SK-N-SH treated with all-trans-retinoic acid at 6 μM for 48 hours (cell line): Measurements from ENCODE around the gene ZNF519.
A peak's percentile ranks its signal among the peaks of the same experiment; 100 is the strongest.
"Not testable (repeated sequence)": the region's sequence is repeated elsewhere in the genome, so short reads cannot be mapped to it uniquely, and the experiment has no call there.

Source experiments
- ATAC-seq: fragments of 200-7000 bp; cut with Tn5 transposase; 3 replicates; pipeline ENCODE4 v1.9.1; 2020; ENCODE audit warnings: mild to moderate bottlenecking, moderate library complexity
- ISL1 ChIP-seq: fragments of 250-450 bp; sonication (Bioruptor Pico); IDR thresholded peaks from 2 replicates; pipeline ENCODE4 v2.1.2; 2022; ENCODE audit warnings: mild to moderate bottlenecking, moderate library complexity
- PPARA ChIP-seq: fragments of 250-450 bp; sonication (Bioruptor Pico); IDR thresholded peaks from 2 replicates; pipeline ENCODE4 v1.5.0; 2020; ENCODE audit warnings: mild to moderate bottlenecking, borderline replicate concordance
- RARB ChIP-seq: fragments of 250-450 bp; sonication (Bioruptor Pico); IDR thresholded peaks from 2 replicates; pipeline ENCODE4 v1.8.0; 2021; ENCODE audit warnings: mild to moderate bottlenecking, moderate library complexity
- TCF4 ChIP-seq: fragments of 250-450 bp; sonication (Bioruptor Pico); IDR thresholded peaks from 2 replicates; pipeline ENCODE4 v1.8.0; 2021; ENCODE audit warnings: mild to moderate bottlenecking, moderate library complexity, borderline replicate concordance
- ZC3H10 ChIP-seq: fragments of 250-450 bp; sonication (Bioruptor Pico); IDR thresholded peaks from 2 replicates; pipeline ENCODE4 v1.5.1; 2021; ENCODE audit warnings: mild to moderate bottlenecking, moderate library complexity
- ZFP30 ChIP-seq: fragments of 450-650 bp; formaldehyde crosslinking; IDR thresholded peaks from 2 replicates; pipeline ENCODE4 v1.5.0; 2022; ENCODE audit warnings: mild to moderate bottlenecking, moderate library complexity
- TF ChIP-seq, protein P1 (sequence below): fragments of 250-450 bp; sonication (Bioruptor Pico); IDR thresholded peaks from 2 replicates; pipeline ENCODE4 v1.5.0; 2020; ENCODE audit warnings: mild to moderate bottlenecking, moderate library complexity

Gene ZNF519

DNA sequence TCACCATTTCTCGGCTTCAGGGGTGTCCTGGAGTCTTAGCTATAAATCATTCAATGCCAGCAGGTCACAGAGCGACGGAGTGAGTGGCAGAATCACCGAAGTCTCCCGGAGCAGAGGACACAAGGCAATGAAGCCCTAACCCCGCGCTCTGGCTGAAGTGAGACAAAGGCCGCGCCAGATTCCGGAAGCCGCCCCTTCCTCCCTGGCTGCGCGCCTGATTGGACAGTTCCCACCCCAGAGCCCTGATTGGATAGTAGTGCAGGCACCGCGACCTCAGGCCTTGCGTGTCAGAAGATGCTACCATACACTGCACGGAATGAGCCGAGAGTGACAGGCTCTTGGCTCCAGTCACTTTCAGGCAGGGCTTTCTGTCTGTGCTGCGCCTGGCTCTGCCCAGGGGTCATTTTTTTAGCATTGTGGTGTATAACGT, at the start of gene ZNF519:
Gene ZNF519 (minus strand): TSS at position 165 of the 430 bp plus-strand sequence. CDS start 158 bp downstream, at position 7.
- ATAC-seq, result peak; percentile 100

DNA sequence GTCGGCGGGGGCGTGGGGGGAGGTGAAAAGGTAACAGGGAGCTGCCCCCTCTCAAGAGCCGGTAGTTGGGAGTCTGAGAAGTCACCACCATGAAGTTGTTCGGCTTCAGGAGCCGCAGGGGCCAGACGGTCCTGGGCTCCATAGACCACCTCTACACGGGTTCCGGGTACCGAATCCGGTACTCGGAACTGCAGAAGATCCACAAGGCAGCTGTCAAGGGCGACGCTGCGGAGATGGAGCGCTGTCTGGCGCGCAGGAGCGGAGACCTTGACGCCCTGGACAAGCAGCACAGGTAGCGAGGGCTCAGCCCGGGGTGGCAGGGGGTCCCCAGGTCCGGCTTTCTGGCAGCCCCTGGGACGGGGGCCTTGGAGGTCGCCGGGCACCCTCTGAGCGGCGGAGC, 47.1 kb upstream of the ZNF519 start:
- TF ChIP-seq PPARA, result no peak
- no peak for TF ChIP-seq ISL1 (CRISPR knock-in tag)
- ATAC-seq, result no peak

DNA sequence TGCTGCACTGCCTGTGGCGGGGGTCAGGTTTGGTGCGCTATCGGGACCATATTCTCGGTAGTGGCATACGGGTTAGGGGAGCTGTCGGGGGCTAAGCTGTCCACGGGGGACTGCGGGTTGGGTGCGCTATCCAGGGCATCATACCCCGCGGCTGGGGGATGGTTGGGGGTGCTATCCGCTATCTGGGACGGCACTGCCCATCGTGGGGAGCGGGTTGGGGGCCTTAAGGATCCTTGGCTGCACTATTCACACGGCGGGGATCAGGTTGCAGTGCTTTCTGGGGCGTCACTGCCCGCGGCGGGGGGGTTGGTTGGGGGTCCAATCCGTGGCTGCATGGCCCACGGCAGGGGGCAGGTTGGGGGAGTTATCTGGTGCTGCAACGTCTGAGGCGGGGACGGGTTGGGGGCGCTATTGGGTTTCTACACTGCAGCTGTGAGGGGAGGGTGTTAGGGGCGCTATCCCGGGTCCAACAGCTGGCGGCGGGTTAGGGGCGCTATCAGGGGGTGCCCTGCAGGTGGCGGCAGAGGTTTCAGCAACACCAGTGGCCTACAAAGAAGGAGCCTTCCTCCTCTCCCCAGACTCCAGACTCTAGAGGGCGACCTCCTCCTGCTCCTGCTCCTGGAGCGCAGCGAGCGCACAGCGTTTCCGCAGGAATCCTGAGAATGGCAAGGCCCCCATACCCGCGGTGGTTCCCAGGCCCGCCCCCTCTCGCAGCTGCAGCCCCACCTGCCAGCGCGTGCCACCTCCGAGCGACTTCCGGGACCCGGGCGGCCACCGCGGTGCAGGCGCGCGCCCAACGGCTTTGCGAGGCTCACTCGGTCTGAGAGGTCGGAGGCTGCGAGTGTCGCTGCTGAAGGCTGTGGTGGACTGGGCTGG, 46.3 kb upstream of the ZNF519 start:
- ATAC-seq, result peak; percentile 95

DNA sequence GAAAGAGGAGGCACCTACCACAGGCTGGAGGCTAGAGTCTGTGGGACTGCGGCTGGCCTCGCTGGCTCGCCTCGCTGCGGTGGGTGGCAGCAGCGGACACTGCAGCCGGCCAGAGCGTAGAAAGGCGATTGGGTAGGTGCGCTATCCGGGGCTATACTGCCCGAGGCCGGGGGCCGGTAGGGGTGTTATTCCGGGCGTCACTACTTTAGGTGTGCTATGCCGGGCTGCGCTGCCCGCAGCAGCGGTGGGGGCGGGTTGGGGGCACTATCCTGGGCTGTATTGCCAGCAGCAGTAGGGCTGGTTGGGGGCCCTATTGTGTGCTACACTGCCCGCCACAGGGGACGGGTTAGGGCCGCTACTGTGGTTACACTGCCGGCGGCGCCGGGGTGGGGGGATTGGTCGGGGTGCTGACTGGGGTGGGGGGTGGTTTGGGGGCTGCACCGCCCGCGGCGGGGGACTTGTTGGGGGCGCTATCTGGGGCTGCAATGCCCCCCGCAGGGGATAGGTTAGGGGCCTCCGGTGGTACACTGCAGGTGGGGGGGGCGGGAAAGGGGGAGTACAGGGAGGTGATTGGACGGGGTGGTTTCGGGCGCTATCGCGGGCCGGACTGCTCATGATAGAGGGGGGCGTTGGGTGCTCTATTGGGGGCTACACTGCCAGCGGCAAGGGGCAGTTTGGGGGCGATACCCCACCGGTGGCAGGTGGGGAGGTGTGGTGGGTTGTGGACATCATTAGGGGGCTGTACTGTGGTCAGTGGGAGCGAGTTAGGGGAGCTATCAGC, 45.5 kb upstream of the ZNF519 start:
- peak; percentile 75 for ATAC-seq

DNA sequence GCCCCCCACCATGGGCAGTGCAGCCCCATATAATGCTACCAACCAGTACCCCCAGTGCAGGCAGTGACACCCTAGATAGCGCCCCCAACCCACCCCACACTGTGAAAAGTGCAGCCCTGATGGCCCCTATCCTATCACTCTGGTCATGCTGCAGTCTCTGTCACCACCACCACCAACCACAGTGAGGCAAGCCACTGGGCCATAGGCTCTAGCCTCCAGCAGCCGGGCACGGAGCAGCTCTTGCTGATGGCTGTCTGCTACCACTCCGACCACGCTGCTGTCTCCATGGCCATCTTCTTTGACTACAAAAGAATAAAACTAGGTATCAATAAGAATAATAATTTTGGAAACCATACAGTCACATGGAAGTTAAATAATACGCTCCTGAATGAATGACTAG, 43.2 kb upstream of the ZNF519 start:
- ATAC-seq, result not testable (repeated sequence)

DNA sequence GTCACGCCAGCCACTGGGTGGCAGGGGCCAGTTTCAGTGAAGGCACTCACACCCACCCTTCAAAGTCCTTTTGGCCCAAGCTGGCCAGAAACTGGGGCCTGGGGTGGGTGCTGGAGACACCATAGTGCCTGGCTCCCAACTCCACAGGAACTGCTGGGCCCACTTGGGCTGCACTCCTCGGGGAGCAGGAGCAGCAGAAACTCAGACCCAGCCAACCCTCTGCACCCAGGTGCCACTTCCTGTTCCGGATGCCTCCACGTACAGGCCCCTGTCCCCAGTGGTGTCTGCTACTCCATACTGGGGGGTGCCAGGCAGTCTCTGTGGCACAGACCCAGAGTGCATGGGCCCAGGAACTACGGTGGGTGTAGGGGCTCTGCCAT, 42.5 kb upstream of the ZNF519 start:
- no peak for ATAC-seq
- TF ChIP-seq TCF4 (CRISPR knock-in tag), result no peak
- TF ChIP-seq PPARA, result no peak
- no peak for TF ChIP-seq RARB (CRISPR knock-in tag)
- TF ChIP-seq ISL1 (CRISPR knock-in tag), result no peak
- TF ChIP-seq, protein P1, sequence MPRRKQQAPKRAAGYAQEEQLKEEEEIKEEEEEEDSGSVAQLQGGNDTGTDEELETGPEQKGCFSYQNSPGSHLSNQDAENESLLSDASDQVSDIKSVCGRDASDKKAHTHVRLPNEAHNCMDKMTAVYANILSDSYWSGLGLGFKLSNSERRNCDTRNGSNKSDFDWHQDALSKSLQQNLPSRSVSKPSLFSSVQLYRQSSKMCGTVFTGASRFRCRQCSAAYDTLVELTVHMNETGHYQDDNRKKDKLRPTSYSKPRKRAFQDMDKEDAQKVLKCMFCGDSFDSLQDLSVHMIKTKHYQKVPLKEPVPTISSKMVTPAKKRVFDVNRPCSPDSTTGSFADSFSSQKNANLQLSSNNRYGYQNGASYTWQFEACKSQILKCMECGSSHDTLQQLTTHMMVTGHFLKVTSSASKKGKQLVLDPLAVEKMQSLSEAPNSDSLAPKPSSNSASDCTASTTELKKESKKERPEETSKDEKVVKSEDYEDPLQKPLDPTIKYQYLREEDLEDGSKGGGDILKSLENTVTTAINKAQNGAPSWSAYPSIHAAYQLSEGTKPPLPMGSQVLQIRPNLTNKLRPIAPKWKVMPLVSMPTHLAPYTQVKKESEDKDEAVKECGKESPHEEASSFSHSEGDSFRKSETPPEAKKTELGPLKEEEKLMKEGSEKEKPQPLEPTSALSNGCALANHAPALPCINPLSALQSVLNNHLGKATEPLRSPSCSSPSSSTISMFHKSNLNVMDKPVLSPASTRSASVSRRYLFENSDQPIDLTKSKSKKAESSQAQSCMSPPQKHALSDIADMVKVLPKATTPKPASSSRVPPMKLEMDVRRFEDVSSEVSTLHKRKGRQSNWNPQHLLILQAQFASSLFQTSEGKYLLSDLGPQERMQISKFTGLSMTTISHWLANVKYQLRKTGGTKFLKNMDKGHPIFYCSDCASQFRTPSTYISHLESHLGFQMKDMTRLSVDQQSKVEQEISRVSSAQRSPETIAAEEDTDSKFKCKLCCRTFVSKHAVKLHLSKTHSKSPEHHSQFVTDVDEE (CRISPR knock-in tag), result no peak
- TF ChIP-seq ZFP30 (CRISPR knock-in tag), result no peak
- TF ChIP-seq ZC3H10 (CRISPR knock-in tag), result no peak

DNA sequence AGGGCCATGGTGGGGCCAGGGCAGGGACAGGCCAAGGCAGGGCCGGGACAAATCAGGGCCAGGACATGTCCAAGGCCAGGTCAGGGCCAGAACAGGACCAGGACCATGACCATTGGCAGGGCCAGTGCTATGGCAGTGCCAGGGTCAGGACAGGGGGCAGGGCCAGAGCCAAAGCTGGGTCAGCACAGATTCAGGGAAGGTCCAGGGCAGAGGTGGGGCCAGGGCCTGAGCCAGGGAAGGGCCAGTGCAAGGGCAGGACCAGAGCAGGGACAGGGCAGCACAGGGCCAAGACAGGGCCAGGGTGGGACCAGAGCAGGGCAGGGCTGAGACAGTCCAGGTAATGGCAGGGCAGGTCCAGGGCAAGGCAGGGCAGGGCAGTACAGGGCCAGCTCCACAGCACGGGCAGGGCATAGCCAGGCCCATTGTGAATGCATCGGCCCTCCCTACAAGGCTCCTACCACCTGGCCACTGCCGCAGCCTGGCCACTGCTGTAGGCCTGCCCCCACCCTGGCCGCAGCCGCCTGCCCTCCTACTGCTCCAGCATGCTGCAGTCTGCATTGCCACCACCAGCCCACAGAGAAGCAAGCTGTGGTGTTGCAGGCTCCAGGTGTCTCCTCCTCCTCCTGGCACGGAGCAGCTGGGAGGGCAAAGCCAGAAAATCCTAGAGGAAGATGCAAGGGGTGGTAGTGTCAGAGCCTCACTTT, 41.9 kb upstream of the ZNF519 start:
- ATAC-seq, result not testable (repeated sequence)

DNA sequence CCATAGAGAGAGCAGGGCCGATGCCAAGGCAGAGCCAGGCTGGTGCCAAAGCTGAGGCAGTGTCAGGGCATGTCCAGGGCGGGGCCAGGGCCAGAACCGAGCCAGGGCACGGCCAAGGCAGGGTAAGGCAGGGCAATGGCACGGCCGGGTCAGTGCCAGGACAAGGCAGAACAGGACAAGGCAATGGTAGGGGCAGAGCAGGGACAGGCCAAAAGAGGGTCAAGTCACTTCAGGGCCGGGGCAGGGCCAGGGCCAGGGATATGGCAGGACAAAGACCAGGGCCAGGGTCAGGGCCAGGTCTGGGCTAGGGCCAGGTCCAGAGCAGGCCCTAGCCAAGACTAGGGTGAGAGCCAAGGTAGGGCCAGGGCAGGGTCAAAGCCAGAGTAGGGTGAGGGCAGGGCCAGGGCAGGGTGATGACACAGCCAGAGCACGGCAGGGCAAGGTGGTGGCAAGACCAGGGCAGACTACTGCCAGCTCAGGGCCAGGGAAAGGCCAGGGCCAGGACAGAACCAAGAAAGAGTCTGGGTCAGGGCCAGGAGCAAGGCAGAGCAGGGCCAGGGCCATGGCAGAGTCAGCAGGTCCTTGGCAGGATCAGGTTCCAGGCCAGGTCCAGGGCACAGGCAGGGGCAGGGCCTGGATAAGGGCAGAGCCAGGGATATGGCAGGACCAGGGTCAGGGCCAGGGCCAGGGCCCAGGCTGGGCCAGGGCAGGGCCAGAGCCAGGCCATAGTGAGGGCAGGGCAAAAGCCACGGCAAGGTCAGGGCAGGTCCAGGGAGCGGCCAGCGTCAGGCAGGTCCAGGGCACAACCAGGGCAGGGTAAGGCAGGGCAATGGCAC, 41.1 kb upstream of the ZNF519 start:
- ATAC-seq, result not testable (repeated sequence)

DNA sequence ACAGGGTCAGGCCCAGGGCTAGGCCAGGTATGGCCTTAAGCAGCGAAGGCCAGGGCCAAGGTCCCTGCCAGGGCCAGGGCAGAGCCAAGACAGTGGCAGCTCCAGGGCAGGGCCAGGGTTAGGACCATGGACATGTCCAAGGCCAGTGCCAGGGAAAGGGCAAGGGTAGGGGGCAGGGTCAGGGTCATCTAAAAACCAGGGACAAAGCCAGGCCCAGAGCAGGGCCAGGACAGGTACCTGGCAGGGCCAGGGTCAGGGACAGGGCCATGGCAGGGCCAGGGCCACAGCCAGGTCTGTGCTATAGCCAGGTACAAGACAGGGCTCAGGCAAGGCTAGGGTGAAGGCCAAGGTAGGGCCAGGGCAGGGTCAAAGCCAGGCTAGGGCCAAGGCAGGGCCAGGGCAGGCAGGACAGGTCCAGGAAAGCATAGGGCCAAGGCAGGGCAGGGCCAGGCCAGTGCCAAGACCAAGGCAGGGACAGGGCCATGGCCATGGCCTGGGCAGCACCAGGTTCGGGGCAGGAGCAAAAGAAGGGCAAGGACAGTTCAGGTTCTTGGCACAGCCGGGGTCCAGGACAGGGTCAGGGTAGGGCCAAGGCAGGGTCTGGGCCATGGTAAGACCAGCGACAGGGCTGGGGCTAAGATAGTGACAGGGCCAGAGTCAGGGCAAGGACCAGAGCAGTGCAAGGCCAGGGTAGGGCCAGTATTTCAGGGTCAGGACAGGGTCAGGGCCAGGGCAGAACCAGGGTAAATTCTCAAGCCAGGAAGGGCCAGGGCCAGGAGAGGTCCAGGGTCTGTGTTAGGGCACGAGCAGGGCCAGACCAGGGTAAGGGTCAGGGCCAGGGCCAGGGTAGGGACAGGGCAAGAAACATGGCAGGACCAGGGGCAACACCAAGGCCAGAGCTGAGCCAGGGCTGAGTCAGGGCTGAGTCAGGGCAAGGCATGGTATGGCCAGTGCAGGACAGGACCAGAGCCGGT, 40.2 kb upstream of the ZNF519 start:
- ATAC-seq, result not testable (repeated sequence)

DNA sequence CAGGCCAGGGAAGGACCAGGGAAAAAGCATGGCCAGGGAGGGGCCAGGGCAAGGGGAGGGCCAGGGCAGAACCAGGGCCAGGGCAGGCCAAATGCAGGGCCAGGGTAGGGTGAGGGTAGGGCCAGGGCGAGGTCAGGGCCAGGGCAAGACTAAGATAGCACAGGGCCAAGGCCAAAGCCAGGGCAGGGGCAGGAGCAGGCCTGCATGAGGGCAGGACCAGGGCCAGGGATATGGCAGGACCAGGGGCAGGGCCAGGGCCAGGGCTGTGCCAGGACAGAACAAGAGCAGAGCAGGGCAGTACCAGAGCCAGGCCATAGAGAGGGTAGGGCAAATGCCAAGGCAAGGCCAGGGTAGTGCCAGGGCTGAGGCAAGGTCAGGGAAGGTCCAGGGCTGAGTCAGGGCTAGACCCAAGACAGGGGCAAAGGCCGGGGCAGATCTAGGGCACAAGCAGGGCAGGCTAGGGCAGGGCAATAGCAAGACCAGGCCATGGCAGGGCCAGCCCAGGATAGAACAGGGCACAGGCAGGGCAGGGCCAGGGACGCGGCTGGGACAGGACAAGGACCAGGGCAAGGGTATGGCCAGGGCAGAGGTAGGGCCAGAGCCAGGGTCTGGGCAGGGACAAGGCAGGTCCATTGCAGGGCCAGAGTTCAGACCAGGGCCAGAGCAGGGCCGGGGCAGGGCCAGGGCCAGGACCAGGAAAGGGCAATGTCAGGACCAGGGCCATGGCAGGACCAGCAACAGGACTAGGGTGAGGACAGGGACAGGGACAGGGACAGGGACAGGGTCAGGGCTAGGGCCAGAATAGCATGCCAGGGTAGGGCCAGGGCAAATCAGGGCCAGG, 39.3 kb upstream of the ZNF519 start:
- ATAC-seq, result not testable (repeated sequence)

DNA sequence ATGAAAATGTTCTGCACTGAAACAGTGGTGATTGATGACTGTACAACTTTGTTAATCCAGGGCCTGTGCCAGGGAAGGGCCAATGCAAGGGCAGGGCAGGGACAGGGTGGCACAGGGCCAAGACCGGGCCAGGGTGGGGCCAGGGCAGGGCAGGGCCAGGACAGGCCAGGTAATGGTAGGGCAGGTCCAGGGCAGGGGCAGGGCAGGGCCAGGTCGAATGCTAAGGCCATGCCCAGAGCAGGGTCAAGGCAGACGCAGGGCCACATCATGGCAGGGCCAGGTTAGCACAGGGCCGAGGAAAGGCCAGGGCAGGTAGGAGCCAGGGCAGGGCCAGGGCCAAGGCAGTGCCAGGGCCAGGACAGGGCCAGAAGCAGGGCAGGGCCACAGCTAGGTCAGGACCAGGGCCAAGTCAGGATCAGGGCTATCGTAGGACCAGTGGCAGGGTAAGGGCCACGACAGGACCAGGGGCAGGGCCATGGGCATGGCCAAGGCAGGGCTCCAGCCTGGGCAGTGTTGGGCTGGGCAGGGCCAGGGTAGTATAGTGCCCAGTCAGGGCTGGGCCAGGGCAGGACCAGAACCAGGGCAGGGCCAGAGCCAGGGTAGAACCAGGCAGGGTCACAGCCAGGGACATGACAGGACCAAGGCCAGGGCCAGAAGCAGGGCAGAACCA, 38.3 kb upstream of the ZNF519 start:
- ATAC-seq, result not testable (repeated sequence)

DNA sequence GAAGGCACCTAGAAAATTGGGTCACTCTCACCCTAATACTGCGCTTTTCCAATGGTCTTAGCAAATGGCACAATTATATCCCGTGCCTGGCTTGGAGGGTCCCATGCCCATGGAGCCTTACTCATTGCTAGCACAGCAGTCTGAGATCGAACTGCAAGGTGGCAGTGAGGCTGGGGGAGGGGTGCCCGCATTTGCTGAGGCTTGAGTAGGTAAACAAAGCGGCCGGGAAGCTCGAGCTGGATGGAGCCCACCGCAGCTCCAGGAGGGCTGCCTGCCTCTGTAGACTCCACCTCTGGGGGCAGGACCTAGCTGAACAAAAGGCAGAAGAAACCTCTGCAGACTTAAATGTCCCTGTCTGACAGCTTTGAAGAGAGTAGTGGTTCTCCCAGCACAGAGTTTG, 30.7 kb upstream of the ZNF519 start:
- not testable (repeated sequence) for ATAC-seq

DNA sequence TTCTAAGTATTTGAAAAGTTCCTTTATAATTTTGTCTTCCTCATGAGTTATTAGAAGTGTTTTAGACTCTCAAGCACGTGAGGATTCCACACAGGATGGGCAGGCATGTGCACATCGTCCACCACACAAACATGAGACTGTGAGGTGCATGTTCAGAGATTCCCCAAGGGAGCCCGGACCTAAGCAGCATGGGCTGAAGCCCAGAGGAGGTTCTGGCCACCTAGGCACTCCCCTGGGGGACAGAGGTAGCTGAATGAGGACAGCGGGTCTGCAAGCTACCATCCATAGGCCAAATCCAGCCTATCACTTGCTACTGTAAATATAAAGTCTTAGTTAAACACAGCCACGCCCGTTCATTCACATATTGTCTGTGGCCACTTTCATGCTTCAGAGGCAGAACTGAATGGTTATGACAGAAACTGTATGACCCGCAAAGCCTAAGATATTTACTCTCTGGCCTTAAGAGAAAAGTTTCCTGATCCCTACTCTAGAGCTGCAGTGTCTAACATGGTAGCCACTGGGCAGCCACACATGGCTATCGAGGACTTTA, 19.4 kb upstream of the ZNF519 start:
- not testable (repeated sequence) for ATAC-seq

DNA sequence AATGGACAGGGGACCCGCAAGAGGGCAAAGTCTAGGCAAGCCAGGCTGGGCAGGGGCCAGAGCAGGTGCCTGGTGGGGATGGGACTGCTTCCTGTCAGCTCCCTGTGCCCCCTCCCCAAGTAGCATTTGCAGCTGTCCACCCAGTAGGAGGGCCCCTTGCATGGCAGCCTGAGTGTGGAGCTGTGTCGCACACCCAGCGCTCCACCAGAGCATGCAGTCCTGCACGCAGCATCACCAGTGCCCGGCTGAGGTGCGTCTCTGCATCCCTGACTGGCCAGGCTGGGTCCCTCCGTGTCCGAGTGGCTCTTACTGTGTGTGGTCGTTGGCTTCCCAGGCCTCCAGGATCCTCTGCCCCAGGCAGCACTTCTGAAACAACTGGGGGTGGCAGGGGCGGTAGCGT, 18.5 kb upstream of the ZNF519 start:
- peak; percentile 14; the same call in 2 of the 3 replicates for ATAC-seq
